GM23338 (cell line): Measurements from ENCODE around the gene FRMD1. TPM values are rescaled to one million over a fixed set of nuclear protein-coding genes. Genes with fewer than 3 reads are reported as not detected.

Experiments used
- ATAC-seq: fragments of 200-7000 bp; cut with Tn5 transposase; 3 replicates; pipeline ENCODE4 v1.9.1; 2020
- DNase-seq: peaks from one replicate; pipeline ENCODE4 v3.0.0-alpha.2; 2015; ENCODE audit warnings: low spot score
- H2AFZ ChIP-seq: fragments of 200-600 bp; sonication (generic); 2 replicates; pipeline ENCODE4 v1.8.0; 2016; ENCODE audit warnings: antibody characterized with exemption, mild to moderate bottlenecking, moderate library complexity
- H3F3A ChIP-seq: fragments of 200-600 bp; sonication (generic); replicated peaks from 2 replicates; pipeline ENCODE4 v1.8.0; 2017; ENCODE audit warnings: antibody characterized with exemption, mixed run types, low read depth
- H3K27ac ChIP-seq: fragments of 200-600 bp; sonication (generic); 2 replicates; pipeline ENCODE4 v1.6.1; 2016; ENCODE audit warnings: low read depth
- H3K27me3 ChIP-seq: fragments of 200-600 bp; sonication (generic); 2 replicates; pipeline ENCODE4 v1.8.0; 2016; ENCODE audit warnings: mild to moderate bottlenecking, mixed run types, moderate library complexity; ENCODE audit not compliant: insufficient read depth
- H3K36me3 ChIP-seq: fragments of 200-600 bp; sonication (generic); 2 replicates; pipeline ENCODE4 v1.8.0; 2016; ENCODE audit warnings: mild to moderate bottlenecking; ENCODE audit not compliant: insufficient read depth
- H3K4me1 ChIP-seq: fragments of 200-600 bp; sonication (generic); 2 replicates; pipeline ENCODE4 v1.8.0; 2016; ENCODE audit warnings: mild to moderate bottlenecking, moderate library complexity; ENCODE audit not compliant: insufficient read depth
- H3K4me2 ChIP-seq: fragments of 200-600 bp; sonication (generic); 2 replicates; pipeline ENCODE4 v1.7.1; 2017; ENCODE audit warnings: mixed run types
- H3K4me3 ChIP-seq: fragments of 200-600 bp; sonication (generic); 2 replicates; pipeline ENCODE4 v1.6.1; 2016; ENCODE audit warnings: mixed run types
- H3K79me2 ChIP-seq: fragments of 200-600 bp; sonication (generic); replicated peaks from 2 replicates; pipeline ENCODE4 v1.8.0; 2017; ENCODE audit warnings: mild to moderate bottlenecking; ENCODE audit not compliant: insufficient read depth
- H3K9me2 ChIP-seq: fragments of 200-600 bp; sonication (generic); 2 replicates; pipeline ENCODE4 v1.8.0; 2017; ENCODE audit not compliant: insufficient read depth
- H4K20me1 ChIP-seq: fragments of 200-600 bp; sonication (generic); replicated peaks from 2 replicates; pipeline ENCODE4 v1.8.0; 2017; ENCODE audit warnings: mild to moderate bottlenecking; ENCODE audit not compliant: insufficient read depth
- H3K27ac Mint-ChIP-seq: 2 replicates; pipeline ENCODE4 v1.8.0; 2020; ENCODE audit warnings: inconsistent platforms, mild to moderate bottlenecking, moderate library complexity, mixed read lengths
- H3K27me3 Mint-ChIP-seq: 3 replicates; pipeline ENCODE4 v1.8.0; 2022; ENCODE audit warnings: low read depth, mild to moderate bottlenecking, moderate library complexity, mixed read lengths, inconsistent platforms; ENCODE audit not compliant: insufficient read depth, poor library complexity
- H3K36me3 Mint-ChIP-seq: 3 replicates; pipeline ENCODE4 v1.8.0; 2021; ENCODE audit warnings: low read depth, mild to moderate bottlenecking, inconsistent platforms, moderate library complexity, mixed read lengths
- H3K4me1 Mint-ChIP-seq: 3 replicates; pipeline ENCODE4 v1.8.0; 2020; ENCODE audit warnings: mild to moderate bottlenecking, inconsistent platforms, mixed read lengths
- H3K4me3 Mint-ChIP-seq: 3 replicates; pipeline ENCODE4 v1.8.0; 2021; ENCODE audit warnings: moderate library complexity, mild to moderate bottlenecking, inconsistent platforms, mixed read lengths
- H3K9me3 Mint-ChIP-seq: 3 replicates; pipeline ENCODE4 v1.8.0; 2020; ENCODE audit warnings: moderate library complexity, mild to moderate bottlenecking, inconsistent platforms, mixed read lengths
- CTCF ChIP-seq, 2 experiments: fragments of 200-600 bp in 1 of 2; sonication (generic) in 1 of 2; conservative IDR thresholded peaks; 2 replicates each; pipeline versions ENCODE4 v1.5.1 to v1.6.1; 2016 to 2017; ENCODE audit warnings: antibody characterized with exemption in 2 of 2, low read depth in 2 of 2, mild to moderate bottlenecking in 2 of 2, moderate library complexity in 1 of 2
- JUNB ChIP-seq: IDR thresholded peaks from one replicate; pipeline ENCODE4 v1.6.1; 2016; ENCODE audit warnings: antibody characterized with exemption; ENCODE audit not compliant: unreplicated experiment
- NANOG ChIP-seq: IDR thresholded peaks from 2 replicates; pipeline ENCODE4 v1.6.1; 2016; ENCODE audit warnings: antibody characterized with exemption, borderline replicate concordance
- polyA plus RNA-seq: library from polyadenylated mRNA; unstranded; fragments of >200 nt; fragmentation: Nextera tagmentation; extraction: Ambion mirVana; gene quantifications from 2 replicates; pipeline ENCODE4 v1.2.1, GENCODE V29; 2016
- total RNA-seq: library from RNA; depleted of rRNA; stranded (reverse); fragments of >200 nt; shearing (Covaris generic); gene quantifications from 2 replicates; pipeline ENCODE4 v1.2.3, GENCODE V29; 2014
- TF ChIP-seq, protein P1 (sequence below): fragments of 250-450 bp; sonication (Bioruptor Pico); IDR thresholded peaks from 2 replicates; pipeline ENCODE4 v1.5.0; 2020; ENCODE audit warnings: mild to moderate bottlenecking, moderate library complexity

FRMD1 gene
- total and polyA plus RNA-seq, 2 experiments from 2014 or later: 1.0 to 2.0 TPM

GRCh38 chr6:168046696-168047095 lies 32.3 kb downstream of the FRMD1 start (continued):
- TF ChIP-seq, protein P1, sequence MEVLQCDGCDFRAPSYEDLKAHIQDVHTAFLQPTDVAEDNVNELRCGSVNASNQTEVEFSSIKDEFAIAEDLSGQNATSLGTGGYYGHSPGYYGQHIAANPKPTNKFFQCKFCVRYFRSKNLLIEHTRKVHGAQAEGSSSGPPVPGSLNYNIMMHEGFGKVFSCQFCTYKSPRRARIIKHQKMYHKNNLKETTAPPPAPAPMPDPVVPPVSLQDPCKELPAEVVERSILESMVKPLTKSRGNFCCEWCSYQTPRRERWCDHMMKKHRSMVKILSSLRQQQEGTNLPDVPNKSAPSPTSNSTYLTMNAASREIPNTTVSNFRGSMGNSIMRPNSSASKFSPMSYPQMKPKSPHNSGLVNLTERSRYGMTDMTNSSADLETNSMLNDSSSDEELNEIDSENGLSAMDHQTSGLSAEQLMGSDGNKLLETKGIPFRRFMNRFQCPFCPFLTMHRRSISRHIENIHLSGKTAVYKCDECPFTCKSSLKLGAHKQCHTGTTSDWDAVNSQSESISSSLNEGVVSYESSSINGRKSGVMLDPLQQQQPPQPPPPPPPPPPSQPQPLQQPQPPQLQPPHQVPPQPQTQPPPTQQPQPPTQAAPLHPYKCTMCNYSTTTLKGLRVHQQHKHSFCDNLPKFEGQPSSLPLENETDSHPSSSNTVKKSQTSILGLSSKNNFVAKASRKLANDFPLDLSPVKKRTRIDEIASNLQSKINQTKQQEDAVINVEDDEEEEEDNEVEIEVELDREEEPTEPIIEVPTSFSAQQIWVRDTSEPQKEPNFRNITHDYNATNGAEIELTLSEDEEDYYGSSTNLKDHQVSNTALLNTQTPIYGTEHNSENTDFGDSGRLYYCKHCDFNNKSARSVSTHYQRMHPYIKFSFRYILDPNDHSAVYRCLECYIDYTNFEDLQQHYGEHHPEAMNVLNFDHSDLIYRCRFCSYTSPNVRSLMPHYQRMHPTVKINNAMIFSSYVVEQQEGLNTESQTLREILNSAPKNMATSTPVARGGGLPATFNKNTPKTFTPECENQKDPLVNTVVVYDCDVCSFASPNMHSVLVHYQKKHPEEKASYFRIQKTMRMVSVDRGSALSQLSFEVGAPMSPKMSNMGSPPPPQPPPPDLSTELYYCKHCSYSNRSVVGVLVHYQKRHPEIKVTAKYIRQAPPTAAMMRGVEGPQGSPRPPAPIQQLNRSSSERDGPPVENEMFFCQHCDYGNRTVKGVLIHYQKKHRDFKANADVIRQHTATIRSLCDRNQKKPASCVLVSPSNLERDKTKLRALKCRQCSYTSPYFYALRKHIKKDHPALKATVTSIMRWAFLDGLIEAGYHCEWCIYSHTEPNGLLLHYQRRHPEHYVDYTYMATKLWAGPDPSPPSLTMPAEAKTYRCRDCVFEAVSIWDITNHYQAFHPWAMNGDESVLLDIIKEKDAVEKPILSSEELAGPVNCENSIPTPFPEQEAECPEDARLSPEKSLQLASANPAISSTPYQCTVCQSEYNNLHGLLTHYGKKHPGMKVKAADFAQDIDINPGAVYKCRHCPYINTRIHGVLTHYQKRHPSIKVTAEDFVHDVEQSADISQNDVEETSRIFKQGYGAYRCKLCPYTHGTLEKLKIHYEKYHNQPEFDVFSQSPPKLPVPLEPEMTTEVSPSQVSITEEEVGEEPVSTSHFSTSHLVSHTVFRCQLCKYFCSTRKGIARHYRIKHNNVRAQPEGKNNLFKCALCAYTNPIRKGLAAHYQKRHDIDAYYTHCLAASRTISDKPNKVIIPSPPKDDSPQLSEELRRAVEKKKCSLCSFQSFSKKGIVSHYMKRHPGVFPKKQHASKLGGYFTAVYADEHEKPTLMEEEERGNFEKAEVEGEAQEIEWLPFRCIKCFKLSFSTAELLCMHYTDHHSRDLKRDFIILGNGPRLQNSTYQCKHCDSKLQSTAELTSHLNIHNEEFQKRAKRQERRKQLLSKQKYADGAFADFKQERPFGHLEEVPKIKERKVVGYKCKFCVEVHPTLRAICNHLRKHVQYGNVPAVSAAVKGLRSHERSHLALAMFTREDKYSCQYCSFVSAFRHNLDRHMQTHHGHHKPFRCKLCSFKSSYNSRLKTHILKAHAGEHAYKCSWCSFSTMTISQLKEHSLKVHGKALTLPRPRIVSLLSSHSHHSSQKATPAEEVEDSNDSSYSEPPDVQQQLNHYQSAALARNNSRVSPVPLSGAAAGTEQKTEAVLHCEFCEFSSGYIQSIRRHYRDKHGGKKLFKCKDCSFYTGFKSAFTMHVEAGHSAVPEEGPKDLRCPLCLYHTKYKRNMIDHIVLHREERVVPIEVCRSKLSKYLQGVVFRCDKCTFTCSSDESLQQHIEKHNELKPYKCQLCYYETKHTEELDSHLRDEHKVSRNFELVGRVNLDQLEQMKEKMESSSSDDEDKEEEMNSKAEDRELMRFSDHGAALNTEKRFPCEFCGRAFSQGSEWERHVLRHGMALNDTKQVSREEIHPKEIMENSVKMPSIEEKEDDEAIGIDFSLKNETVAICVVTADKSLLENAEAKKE (CRISPR knock-in tag): no peak
- no peak for TF ChIP-seq JUNB

GRCh38 chr6:168045706-168046620 lies 33.0 kb downstream of the FRMD1 start:
- H3K9me3 Mint-ChIP-seq: peaks cover 13% of the 10 kb centered on the region
- no peak for ATAC-seq
- TF ChIP-seq NANOG (no peak), CTCF (conservative IDR thresholded peaks at IDR 0.05; ENCODE audit: low read depth in 2 of 2) (no peak)
- H3K4me2 ChIP-seq: no peak overlapping the region
- H2AFZ ChIP-seq: no peak overlapping the region
- no peaks in the 10 kb centered on the region for H4K20me1 ChIP-seq
- no peak overlapping the region for H3K4me3 Mint-ChIP-seq
- H3K9me2 ChIP-seq: no peaks in the 10 kb centered on the region; the same call in 1 of the 2 replicates
- no peaks in the 10 kb centered on the region for H3K27me3 ChIP-seq
- H3F3A ChIP-seq: no peaks in the 10 kb centered on the region
- no peaks in the 10 kb centered on the region for H3K4me1 ChIP-seq
- H3K4me1 Mint-ChIP-seq: no peaks in the 10 kb centered on the region
- no peaks in the 10 kb centered on the region for H3K36me3 ChIP-seq
- H3K4me3 ChIP-seq: no peak overlapping the region
- H3K79me2 ChIP-seq: no peaks in the 10 kb centered on the region
- peaks cover 2% of the 10 kb centered on the region for H3K27me3 Mint-ChIP-seq
- peaks cover 4% of the 10 kb centered on the region; the same call in 2 of the 3 replicates for H3K36me3 Mint-ChIP-seq
- DNase-seq: no peak
- no peak overlapping the region for H3K27ac ChIP-seq
- H3K27ac Mint-ChIP-seq: no peak overlapping the region
